H1 (cell line): Measurements from ENCODE around the gene ZSCAN22.

ENCODE experiments used
- CEBPB ChIP-seq: IDR thresholded peaks from 2 replicates; pipeline ENCODE4 v1.6.1; 2012; ENCODE audit warnings: low read depth, low read length
- CTCF ChIP-seq, 3 experiments: IDR thresholded peaks; 1 replicate in 2 of 3; 2 replicates in 1 of 3; pipeline versions ENCODE4 v1.5.1 to v1.6.1; 2011; ENCODE audit warnings: low read length in 3 of 3, mild to moderate bottlenecking in 3 of 3, inconsistent platforms in 2 of 3, low read depth in 1 of 3, moderate library complexity in 1 of 3; ENCODE audit not compliant: insufficient read depth in 1 of 3; ENCODE audit errors: control extremely low read depth in 1 of 3
- EGR1 ChIP-seq: IDR thresholded peaks from 2 replicates; pipeline ENCODE4 v1.6.1; 2011; ENCODE audit warnings: low read depth, low read length, borderline replicate concordance
- EP300 ChIP-seq, 2 experiments: IDR thresholded peaks; 1 replicate in 1 of 2; 2 replicates in 1 of 2; pipeline ENCODE4 v1.6.1; 2011 to 2012; ENCODE audit warnings: low read depth in 2 of 2, low read length in 2 of 2, mild to moderate bottlenecking in 2 of 2, borderline replicate concordance in 1 of 2, inconsistent platforms in 1 of 2, moderate library complexity in 1 of 2
- EZH2 ChIP-seq: fragments of 200-600 bp; sonication (generic); IDR thresholded peaks from 2 replicates; pipeline ENCODE4 v1.7.1; 2012; ENCODE audit warnings: low read depth, mild to moderate bottlenecking, moderate library complexity, low read length, inconsistent platforms; ENCODE audit not compliant: severe bottlenecking
- GABPA ChIP-seq: IDR thresholded peaks from 2 replicates; pipeline ENCODE4 v1.6.1; 2011; ENCODE audit warnings: mild to moderate bottlenecking, low read length, moderate library complexity, borderline replicate concordance; ENCODE audit not compliant: insufficient read depth
- KDM1A ChIP-seq: fragments of 200-600, 300-600 bp; sonication (generic); IDR thresholded peaks from 2 replicates; pipeline ENCODE4 v1.7.1; 2016; ENCODE audit warnings: mild to moderate bottlenecking, low read length, borderline replicate concordance
- KDM4A ChIP-seq: IDR thresholded peaks from one replicate; pipeline ENCODE4 v1.7.1; 2012; ENCODE audit warnings: low read depth, mild to moderate bottlenecking, moderate library complexity, low read length, inconsistent platforms; ENCODE audit not compliant: severe bottlenecking
- MAX ChIP-seq: IDR thresholded peaks from 2 replicates; pipeline ENCODE4 v1.6.1; 2012; ENCODE audit warnings: inconsistent platforms
- POLR2A ChIP-seq, 2 experiments: IDR thresholded peaks; 1 replicate in 1 of 2; 2 replicates in 1 of 2; pipeline ENCODE4 v1.6.1; 2011; ENCODE audit warnings: low read depth in 2 of 2, low read length in 2 of 2, mild to moderate bottlenecking in 2 of 2; ENCODE audit errors: control extremely low read depth in 1 of 2
- POLR2AphosphoS5 ChIP-seq: IDR thresholded peaks from 2 replicates; pipeline ENCODE4 v1.6.1; 2011; ENCODE audit warnings: low read depth, low read length
- RFX5 ChIP-seq: IDR thresholded peaks from 2 replicates; pipeline ENCODE4 v1.6.1; 2011; ENCODE audit warnings: low read depth, low read length, improper control_type of control experiment, borderline replicate concordance
- SRF ChIP-seq: IDR thresholded peaks from 2 replicates; pipeline ENCODE4 v1.6.1; 2011; ENCODE audit warnings: mild to moderate bottlenecking, low read depth, low read length, moderate library complexity
- USF2 ChIP-seq: IDR thresholded peaks from 2 replicates; pipeline ENCODE4 v1.6.1; 2011; ENCODE audit warnings: low read length, improper control_type of control experiment

- TF ChIP-seq POLR2AphosphoS5 (no peak), RFX5 (no peak), SRF (no peak), POLR2A (IDR thresholded peaks at IDR 0.05; ENCODE audit: control extremely low read depth in 1 of 2, low read depth in 2 of 2, low read length in 2 of 2) (no peak), CTCF (IDR thresholded peaks at IDR 0.05; ENCODE audit: control extremely low read depth in 1 of 3, insufficient read depth in 1 of 3, low read depth in 1 of 3, low read length in 3 of 3) (no peak), GABPA (no peak), KDM1A (no peak), KDM4A (no peak), MAX (no peak), USF2 (no peak), EP300 (IDR thresholded peaks at IDR 0.05; ENCODE audit: borderline replicate concordance in 1 of 2, low read depth in 2 of 2, low read length in 2 of 2) (no peak), EZH2 (no peak), EGR1 (no peak), CEBPB (no peak)
Measured at GRCh38 chr19:58338336-58338735, 11.5 kb downstream of the ZSCAN22 start.
